ENCODE measurements around the gene ABLIM3.

DNA sequence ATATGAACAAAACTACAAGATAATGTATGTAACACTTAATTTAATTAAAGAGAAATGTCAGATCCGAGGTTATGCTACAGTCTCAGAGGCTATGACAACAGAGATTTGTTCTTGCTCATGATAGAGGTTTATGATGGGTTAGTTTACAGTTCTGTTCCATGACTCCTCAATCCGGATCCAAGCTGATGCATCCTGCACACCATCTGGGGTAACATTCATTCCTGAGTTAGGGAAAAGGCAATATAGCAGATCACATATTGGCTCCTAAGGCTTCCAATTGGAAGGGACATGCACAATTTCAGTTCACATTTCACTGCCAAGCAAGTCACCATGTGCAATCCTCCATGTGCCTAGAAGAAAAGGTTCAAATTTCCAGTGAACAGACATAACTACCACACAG, 40.4 kb downstream of the ABLIM3 start:
- TF ChIP-seq, protein P1, sequence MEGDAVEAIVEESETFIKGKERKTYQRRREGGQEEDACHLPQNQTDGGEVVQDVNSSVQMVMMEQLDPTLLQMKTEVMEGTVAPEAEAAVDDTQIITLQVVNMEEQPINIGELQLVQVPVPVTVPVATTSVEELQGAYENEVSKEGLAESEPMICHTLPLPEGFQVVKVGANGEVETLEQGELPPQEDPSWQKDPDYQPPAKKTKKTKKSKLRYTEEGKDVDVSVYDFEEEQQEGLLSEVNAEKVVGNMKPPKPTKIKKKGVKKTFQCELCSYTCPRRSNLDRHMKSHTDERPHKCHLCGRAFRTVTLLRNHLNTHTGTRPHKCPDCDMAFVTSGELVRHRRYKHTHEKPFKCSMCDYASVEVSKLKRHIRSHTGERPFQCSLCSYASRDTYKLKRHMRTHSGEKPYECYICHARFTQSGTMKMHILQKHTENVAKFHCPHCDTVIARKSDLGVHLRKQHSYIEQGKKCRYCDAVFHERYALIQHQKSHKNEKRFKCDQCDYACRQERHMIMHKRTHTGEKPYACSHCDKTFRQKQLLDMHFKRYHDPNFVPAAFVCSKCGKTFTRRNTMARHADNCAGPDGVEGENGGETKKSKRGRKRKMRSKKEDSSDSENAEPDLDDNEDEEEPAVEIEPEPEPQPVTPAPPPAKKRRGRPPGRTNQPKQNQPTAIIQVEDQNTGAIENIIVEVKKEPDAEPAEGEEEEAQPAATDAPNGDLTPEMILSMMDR (IDR thresholded peaks at IDR 0.05), result no peak
- TF ChIP-seq POLR2AphosphoS5 (IDR thresholded peaks at IDR 0.05; ENCODE audit: low read depth, low read length) (no peak), SIN3A (IDR thresholded peaks at IDR 0.05; ENCODE audit: borderline replicate concordance, insufficient read depth, low read depth, low read length) (no peak)

All from Panc1 (cell line).